IPS-15b (cell line): ENCODE data around the gene MS4A15.

Source experiments
- H3K27me3 ChIP-seq: one replicate; pipeline ENCODE4 v1.6.1; 2013; ENCODE audit warnings: low read length; ENCODE audit not compliant: control insufficient read depth, insufficient read depth
- H3K36me3 ChIP-seq: one replicate; pipeline ENCODE4 v1.6.1; 2013; ENCODE audit warnings: low read length; ENCODE audit not compliant: control insufficient read depth, insufficient read depth
- H3K4me1 ChIP-seq: one replicate; pipeline ENCODE4 v1.6.1; 2013; ENCODE audit warnings: mild to moderate bottlenecking, low read length; ENCODE audit not compliant: control insufficient read depth, insufficient read depth
- H3K4me3 ChIP-seq: one replicate; pipeline ENCODE4 v1.5.1; 2013; ENCODE audit warnings: low read depth, low read length
- H3K9ac ChIP-seq: one replicate; pipeline ENCODE4 v1.6.1; 2013; ENCODE audit warnings: low read depth, mild to moderate bottlenecking, low read length
- H3K9me3 ChIP-seq: one replicate; pipeline ENCODE4 v1.6.1; 2013; ENCODE audit warnings: mild to moderate bottlenecking, low read length; ENCODE audit not compliant: control insufficient read depth, insufficient read depth

Gene MS4A15

DNA sequence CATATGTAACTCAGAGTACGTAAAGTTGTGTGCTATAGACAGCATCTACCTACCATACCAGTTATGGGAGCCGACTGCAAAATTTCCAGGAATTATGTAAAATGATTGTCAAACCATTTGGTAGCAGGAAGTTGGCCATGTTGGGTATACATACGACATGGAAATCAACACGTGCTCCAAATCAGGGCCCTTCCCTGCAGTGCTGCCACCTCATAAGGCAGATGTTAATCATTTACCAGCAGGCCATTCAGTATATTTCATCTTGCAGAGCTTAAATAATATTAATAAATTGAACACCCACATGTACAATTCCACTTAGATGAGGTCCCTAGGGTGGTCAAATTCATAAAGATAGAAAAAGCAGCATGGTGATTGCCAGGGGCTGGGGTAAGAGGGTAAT is 22.4 kb upstream of the MS4A15 start:
- Histone ChIP-seq H3K36me3 (no peaks in the 10 kb centered on the region), H3K27me3 (no peaks in the 10 kb centered on the region), H3K9me3 (no peaks in the 10 kb centered on the region), H3K9ac (no peak overlapping the region), H3K4me1 (no peaks in the 10 kb centered on the region), H3K4me3 (no peak overlapping the region)

DNA sequence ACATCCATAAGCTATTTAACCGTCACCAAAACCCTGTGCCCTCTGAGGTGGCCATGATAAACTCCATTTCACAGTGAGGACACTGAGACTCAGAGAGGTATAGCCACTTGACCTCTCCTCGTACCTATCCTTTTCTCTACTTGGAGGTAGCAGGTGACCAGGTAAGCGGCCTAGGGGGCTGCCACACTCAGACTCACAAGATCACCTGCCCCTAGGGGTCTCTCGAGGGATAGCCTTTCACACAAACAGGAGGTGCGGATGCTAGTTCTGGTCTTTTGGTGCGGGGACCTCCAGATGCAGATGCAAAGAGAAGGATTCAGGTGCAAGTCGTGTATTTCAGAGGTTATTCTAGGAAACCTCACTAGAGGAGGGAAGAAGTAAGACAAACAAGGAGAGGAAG is 17.6 kb upstream of the MS4A15 start:
- no peaks in the 10 kb centered on the region for H3K27me3 ChIP-seq
- H3K4me3 ChIP-seq, result no peak overlapping the region
- no peaks in the 10 kb centered on the region for H3K36me3 ChIP-seq
- H3K4me1 ChIP-seq, result no peaks in the 10 kb centered on the region
- H3K9ac ChIP-seq, result no peak overlapping the region
- H3K9me3 ChIP-seq, result no peaks in the 10 kb centered on the region

DNA sequence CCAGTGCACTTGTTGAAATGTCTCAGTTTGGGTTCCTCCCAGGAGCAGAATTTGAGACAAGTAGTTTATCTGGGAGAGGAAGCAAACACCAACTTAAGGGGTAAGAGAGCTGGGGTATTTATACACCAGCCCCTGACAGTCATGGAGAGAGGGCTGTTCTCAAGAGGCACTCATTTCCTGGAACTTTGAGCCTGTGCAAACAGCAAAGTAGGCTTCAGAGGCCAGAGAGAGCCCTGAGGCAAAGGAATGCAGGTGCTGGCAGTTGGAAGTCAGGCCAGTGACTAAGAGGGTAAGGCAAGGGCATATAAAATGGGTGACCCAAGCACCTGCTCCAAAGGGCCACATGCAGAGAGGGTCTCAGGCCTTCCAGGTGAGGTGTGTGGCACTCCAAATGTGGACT is 16.1 kb upstream of the MS4A15 start:
- no peaks in the 10 kb centered on the region for H3K27me3 ChIP-seq
- H3K36me3 ChIP-seq, result no peaks in the 10 kb centered on the region
- no peak overlapping the region for H3K4me3 ChIP-seq
- H3K9ac ChIP-seq, result no peak overlapping the region
- H3K4me1 ChIP-seq, result no peaks in the 10 kb centered on the region
- H3K9me3 ChIP-seq, result no peaks in the 10 kb centered on the region

DNA sequence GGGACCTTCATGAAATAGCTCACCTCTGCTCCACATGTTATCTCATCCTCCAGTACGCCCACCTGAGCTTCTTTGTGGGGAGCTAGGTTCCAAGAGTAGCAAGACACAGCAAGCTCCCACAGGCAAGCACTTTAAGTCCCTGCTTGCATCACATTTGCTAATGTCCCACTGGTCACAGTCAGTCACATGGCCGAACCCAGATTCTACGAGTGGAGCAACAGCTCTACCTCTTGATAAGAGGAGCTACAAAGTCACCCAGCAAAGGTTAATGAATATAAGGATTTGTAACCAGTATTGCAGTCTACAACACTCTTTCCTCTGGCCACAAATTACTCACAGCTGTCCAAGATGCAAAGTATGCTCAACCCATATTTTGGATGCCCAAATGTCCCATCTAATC is 15.2 kb upstream of the MS4A15 start:
- Histone ChIP-seq H3K4me1 (no peaks in the 10 kb centered on the region), H3K9me3 (no peaks in the 10 kb centered on the region), H3K36me3 (no peaks in the 10 kb centered on the region), H3K9ac (no peak overlapping the region), H3K4me3 (no peak overlapping the region), H3K27me3 (no peaks in the 10 kb centered on the region)

DNA sequence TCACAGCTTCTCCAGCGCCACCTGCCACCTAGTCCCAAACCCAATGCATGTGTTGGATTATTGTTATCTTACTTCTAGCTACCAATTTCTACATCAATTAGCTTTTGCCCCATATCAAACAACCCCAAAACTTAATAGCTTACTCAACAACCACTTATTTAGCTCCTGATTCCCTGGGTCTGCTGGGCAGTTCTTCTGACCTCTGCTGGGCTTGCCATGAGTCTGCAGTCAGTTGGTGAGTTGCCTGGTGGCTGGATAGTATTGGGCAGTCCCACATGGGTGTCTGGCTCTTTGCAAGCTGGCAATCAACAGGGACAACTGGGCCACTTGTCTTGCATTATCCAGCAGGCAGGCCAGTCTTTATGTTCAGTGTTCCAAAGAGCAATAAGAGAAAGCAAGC is 13.6 kb upstream of the MS4A15 start:
- H3K4me3 ChIP-seq, result no peak overlapping the region
- H3K9me3 ChIP-seq, result no peaks in the 10 kb centered on the region
- no peaks in the 10 kb centered on the region for H3K36me3 ChIP-seq
- no peaks in the 10 kb centered on the region for H3K4me1 ChIP-seq
- H3K27me3 ChIP-seq, result no peaks in the 10 kb centered on the region
- no peak overlapping the region for H3K9ac ChIP-seq

DNA sequence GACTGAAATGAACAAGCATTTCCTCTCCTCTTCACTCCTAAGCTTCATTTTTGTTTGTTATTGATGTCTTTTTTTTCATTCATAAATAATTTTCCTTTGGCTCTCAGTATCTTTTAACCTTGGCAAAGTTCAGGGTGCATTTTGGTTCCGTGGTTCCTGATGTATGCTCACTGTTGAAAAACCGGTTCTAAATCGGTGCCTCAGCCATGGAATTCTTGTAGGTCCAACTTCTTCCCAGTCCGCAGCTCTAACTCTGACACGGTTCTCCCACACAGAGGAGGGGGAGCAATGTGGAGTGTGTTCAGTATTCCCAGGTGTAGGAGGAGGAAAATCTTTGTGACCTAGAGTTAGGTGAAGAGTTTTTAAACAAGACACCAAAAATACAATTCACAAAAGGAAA is 12.6 kb upstream of the MS4A15 start:
- Histone ChIP-seq H3K9ac (no peak overlapping the region), H3K4me3 (no peak overlapping the region), H3K9me3 (no peaks in the 10 kb centered on the region), H3K36me3 (no peaks in the 10 kb centered on the region), H3K4me1 (no peaks in the 10 kb centered on the region), H3K27me3 (no peaks in the 10 kb centered on the region)

DNA sequence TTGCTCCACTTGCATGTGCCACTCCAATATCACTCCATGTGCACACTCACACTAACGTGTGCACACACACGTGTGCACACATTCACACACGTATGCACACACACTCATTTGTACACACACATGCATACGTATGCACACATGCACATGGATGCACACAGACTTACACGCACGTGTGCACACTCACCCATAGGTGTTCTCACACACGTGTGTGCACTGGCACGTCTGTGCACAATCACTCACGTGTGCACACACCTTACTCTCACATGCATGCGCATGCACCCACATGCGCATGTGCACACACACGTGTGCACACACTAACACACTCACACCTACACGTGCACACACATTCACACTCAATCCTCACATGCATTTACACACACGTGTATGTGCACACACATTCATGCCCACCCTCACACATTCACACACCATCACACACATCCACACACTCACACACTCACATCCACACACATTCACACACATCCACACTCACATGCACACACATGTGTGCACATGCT is 9.3 kb upstream of the MS4A15 start:
- no peaks in the 10 kb centered on the region for H3K9me3 ChIP-seq
- no peak overlapping the region for H3K4me3 ChIP-seq
- H3K36me3 ChIP-seq, result no peaks in the 10 kb centered on the region
- H3K27me3 ChIP-seq, result no peaks in the 10 kb centered on the region
- no peak overlapping the region for H3K9ac ChIP-seq
- no peaks in the 10 kb centered on the region for H3K4me1 ChIP-seq

DNA sequence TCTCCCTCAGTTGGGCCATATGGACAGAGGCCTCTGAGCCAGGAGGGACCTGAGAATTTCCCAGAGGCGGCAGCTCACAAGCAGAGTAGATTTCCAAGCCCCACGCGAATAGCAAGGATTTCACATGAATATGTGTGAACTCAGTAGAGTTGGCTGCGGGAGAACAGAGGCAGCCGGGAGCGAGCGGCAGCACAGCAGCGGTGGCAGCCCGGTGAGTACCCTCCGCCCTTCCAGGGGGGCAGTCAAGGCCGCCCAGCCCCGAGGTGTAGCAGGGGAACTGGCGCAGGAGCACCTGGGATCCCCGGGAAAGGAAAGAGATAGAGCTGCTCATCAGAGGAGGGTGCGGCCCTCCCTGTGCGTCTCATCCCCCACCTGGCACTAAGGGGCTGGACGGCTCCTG is 8.4 kb upstream of the MS4A15 start:
- H3K4me3 ChIP-seq, result no peak overlapping the region
- H3K27me3 ChIP-seq, result no peaks in the 10 kb centered on the region
- peaks cover under 1% of the 10 kb centered on the region for H3K4me1 ChIP-seq
- no peak overlapping the region for H3K9ac ChIP-seq
- H3K9me3 ChIP-seq, result no peaks in the 10 kb centered on the region
- no peaks in the 10 kb centered on the region for H3K36me3 ChIP-seq

DNA sequence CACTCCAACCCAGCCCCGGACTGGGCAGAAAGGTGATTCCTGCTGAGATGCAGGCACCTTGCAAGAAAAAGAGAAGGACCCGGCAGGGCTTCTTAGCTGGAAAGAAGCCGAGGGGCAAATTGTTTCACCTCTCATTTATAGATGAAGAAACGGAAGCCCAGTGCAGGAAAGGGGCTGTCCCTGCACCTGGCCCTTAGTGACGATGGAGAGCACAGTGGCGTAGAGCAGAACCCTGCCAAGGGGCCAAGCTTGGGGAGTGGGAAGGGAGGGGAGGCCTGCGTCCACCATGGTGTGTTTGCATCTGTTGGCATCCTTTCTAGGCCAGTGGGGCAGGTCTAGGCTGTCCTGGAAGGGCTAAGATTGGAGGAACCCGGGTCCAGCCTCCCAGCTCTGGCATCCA is 7.8 kb upstream of the MS4A15 start:
- Histone ChIP-seq H3K9ac (no peak overlapping the region), H3K36me3 (no peaks in the 10 kb centered on the region), H3K4me1 (peaks cover 3% of the 10 kb centered on the region), H3K27me3 (no peaks in the 10 kb centered on the region), H3K9me3 (no peaks in the 10 kb centered on the region), H3K4me3 (no peak overlapping the region)

DNA sequence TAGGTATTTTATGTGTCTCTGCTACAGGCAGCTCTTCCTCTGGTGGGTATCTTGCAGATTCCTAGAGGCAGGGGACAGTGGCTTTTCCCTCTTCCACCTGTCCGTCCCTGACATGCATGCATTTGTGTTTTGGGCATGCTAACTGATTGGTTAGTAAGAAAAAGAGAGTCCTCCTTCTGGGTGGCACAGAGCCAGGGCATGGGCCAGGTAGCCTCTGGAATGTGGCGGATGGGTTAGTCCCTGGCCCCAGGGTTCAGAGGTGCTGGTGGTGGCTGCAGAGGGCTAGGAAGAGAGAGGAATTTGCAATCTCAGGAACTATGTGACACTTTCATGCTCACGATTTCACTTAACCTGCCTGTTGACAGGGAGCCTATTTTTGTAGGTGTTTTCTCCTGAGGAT is 5.8 kb upstream of the MS4A15 start:
- H3K9me3 ChIP-seq, result no peaks in the 10 kb centered on the region
- no peak overlapping the region for H3K4me3 ChIP-seq
- no peaks in the 10 kb centered on the region for H3K36me3 ChIP-seq
- H3K9ac ChIP-seq, result no peak overlapping the region
- peaks cover 3% of the 10 kb centered on the region for H3K4me1 ChIP-seq
- no peaks in the 10 kb centered on the region for H3K27me3 ChIP-seq

DNA sequence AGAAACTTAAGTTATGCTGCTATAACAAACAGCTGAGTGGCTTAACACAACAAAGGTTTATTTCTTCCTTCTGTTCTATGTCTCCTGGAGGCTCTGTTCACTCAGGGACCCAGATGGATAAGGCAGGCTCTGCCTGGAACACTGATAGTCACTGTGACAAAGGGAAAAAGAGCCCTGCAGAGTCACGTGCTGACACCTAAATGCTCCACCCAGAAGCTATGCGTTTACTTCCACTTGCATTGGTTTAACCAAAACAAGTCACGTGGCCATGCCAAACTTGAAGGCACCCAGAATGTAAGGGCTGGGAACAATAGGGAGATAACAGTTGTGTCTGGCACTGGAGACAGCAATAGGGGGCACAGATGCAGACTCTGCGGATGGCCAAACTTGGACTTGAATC is 3.4 kb upstream of the MS4A15 start:
- Histone ChIP-seq H3K4me3 (no peak overlapping the region), H3K4me1 (peaks cover 3% of the 10 kb centered on the region), H3K36me3 (no peaks in the 10 kb centered on the region), H3K9me3 (no peaks in the 10 kb centered on the region), H3K9ac (no peak overlapping the region), H3K27me3 (no peaks in the 10 kb centered on the region)

DNA sequence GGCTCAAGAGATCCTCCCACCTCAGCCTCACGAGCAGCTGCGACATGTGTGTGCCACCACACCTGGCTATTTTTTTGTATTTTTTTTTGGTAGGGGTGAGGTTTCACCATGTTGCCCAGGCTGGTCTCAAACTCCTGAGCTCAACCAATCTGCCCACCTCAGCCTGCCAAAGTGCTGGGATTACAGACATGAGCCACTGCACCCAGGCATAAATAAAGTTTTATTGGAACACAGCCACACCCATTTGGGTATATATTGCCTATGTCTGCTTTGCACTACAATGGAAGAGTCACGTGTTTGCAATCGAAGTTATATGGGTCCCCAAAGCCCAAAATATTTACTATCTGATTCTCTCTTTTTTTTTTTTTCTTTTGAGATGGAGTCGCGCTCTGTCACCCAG is 1.8 kb upstream of the MS4A15 start:
- Histone ChIP-seq H3K27me3 (no peaks in the 10 kb centered on the region), H3K36me3 (no peaks in the 10 kb centered on the region), H3K9me3 (no peaks in the 10 kb centered on the region), H3K4me3 (no peak overlapping the region), H3K9ac (no peak overlapping the region), H3K4me1 (peaks cover 3% of the 10 kb centered on the region)
